ENCODE results near the gene MARS1. TPM values are rescaled to one million over a fixed set of nuclear protein-coding genes. Genes with fewer than 3 reads are reported as not detected.

MARS1 gene
- total and polyA plus RNA-seq, 2 experiments from 2014 or later: 117 to 147 TPM

GRCh38 chr12:57477710-57478681 lies 9.9 kb upstream of the MARS1 start:
- Histone ChIP-seq H3K4me2 (no peak overlapping the region), H3K36me3 (replicated peaks; ENCODE audit: insufficient read depth, low read depth) (no peaks in the 10 kb centered on the region), H2AFZ (no peak overlapping the region), H3K9me2 (replicated peaks; ENCODE audit: insufficient read depth) (no peaks in the 10 kb centered on the region), H3K9me3 (ENCODE audit: low read depth) (no peaks in the 10 kb centered on the region), H4K20me1 (ENCODE audit: insufficient read depth, poor library complexity, severe bottlenecking) (no peaks in the 10 kb centered on the region), H3K4me1 (ENCODE audit: insufficient read depth) (peaks cover 13% of the 10 kb centered on the region), H3K79me2 (no peaks in the 10 kb centered on the region), H3K27me3 (peaks cover 47% of the 10 kb centered on the region), H3K4me3 (no peak overlapping the region), H3K27ac (no peak overlapping the region)
- WGBS (ENCODE audit: low lambda C conversion rate, missing lambda C conversion rate): 70% methylated on average over 10 of the region's 12 CpGs
- no peak for DNase-seq (ENCODE audit: low spot score)
- no peak for TF ChIP-seq CTCF (IDR thresholded peaks at IDR 0.05; ENCODE audit: poor library complexity)
- no peak for TF ChIP-seq EZH2phosphoT487 (IDR thresholded peaks at IDR 0.05; ENCODE audit: low read depth, severe bottlenecking, unreplicated experiment)
- TF ChIP-seq EZH2 (IDR thresholded peaks at IDR 0.05; ENCODE audit: borderline replicate concordance): no peak

- no peak for DNase-seq (ENCODE audit: low spot score)
- no peak overlapping the region for H3K4me3 ChIP-seq
- no peaks in the 10 kb centered on the region for H4K20me1 ChIP-seq (ENCODE audit: insufficient read depth, poor library complexity, severe bottlenecking)
- peaks cover 13% of the 10 kb centered on the region for H3K4me1 ChIP-seq (ENCODE audit: insufficient read depth)
- WGBS (ENCODE audit: low lambda C conversion rate, missing lambda C conversion rate): 93% methylated on average over 10 of the region's 10 CpGs
- no peak overlapping the region for H3K27ac ChIP-seq
- H3K9me2 ChIP-seq (replicated peaks; ENCODE audit: insufficient read depth): no peaks in the 10 kb centered on the region
- no peak for TF ChIP-seq EZH2 (IDR thresholded peaks at IDR 0.05; ENCODE audit: borderline replicate concordance)
- TF ChIP-seq CTCF (IDR thresholded peaks at IDR 0.05; ENCODE audit: poor library complexity): no peak
- TF ChIP-seq EZH2phosphoT487 (IDR thresholded peaks at IDR 0.05; ENCODE audit: low read depth, severe bottlenecking, unreplicated experiment): no peak
- no peaks in the 10 kb centered on the region for H3K9me3 ChIP-seq (ENCODE audit: low read depth)
- no peak overlapping the region for H3K4me2 ChIP-seq
- peaks cover 38% of the 10 kb centered on the region for H3K27me3 ChIP-seq
- no peaks in the 10 kb centered on the region for H3K79me2 ChIP-seq
- H3K36me3 ChIP-seq (replicated peaks; ENCODE audit: insufficient read depth, low read depth): no peaks in the 10 kb centered on the region
- H2AFZ ChIP-seq: no peak overlapping the region
These were observed 8.9 kb upstream of the MARS1 start for GRCh38 chr12:57479043-57479375.

GRCh38 chr12:57479376-57480115 lies 8.3 kb upstream of the MARS1 start, which contains the start of gene ARHGAP9:
TSS of gene ARHGAP9 (minus strand) at chr12:57479866. CDS start at chr12:57479406, 460 bp downstream.
- no peaks in the 10 kb centered on the region for H3K79me2 ChIP-seq
- H3K4me1 ChIP-seq (ENCODE audit: insufficient read depth): peaks cover 13% of the 10 kb centered on the region
- H3K9me3 ChIP-seq (ENCODE audit: low read depth): no peaks in the 10 kb centered on the region
- H3K4me3 ChIP-seq: no peak within 1 kb of the TSS
- H3K9me2 ChIP-seq (replicated peaks; ENCODE audit: insufficient read depth): no peaks in the 10 kb centered on the region
- no peaks in the 10 kb centered on the region for H4K20me1 ChIP-seq (ENCODE audit: insufficient read depth, poor library complexity, severe bottlenecking)
- peaks cover 33% of the 10 kb centered on the region for H3K27me3 ChIP-seq
- DNase-seq (ENCODE audit: low spot score): no peak
- no peak within 1 kb of the TSS for H3K4me2 ChIP-seq
- H3K27ac ChIP-seq: no peak within 1 kb of the TSS
- H2AFZ ChIP-seq: no peak within 1 kb of the TSS
- TF ChIP-seq EZH2phosphoT487 (IDR thresholded peaks at IDR 0.05; ENCODE audit: low read depth, severe bottlenecking, unreplicated experiment): no peak
- TF ChIP-seq EZH2 (IDR thresholded peaks at IDR 0.05; ENCODE audit: borderline replicate concordance): no peak
- no peak for TF ChIP-seq CTCF (IDR thresholded peaks at IDR 0.05; ENCODE audit: poor library complexity)
- WGBS (ENCODE audit: low lambda C conversion rate, missing lambda C conversion rate): 87% methylated on average over 6 of the region's 6 CpGs
- no peaks in the 10 kb centered on the region for H3K36me3 ChIP-seq (replicated peaks; ENCODE audit: insufficient read depth, low read depth)

Data from hepatocyte (in vitro differentiated cells).